Ectodermal cell (in vitro differentiated cells): ENCODE data around the gene AKR1B1.

Source experiments
- H3K27ac ChIP-seq: 2 replicates; pipeline ENCODE4 v1.7.0; 2013; ENCODE audit warnings: mild to moderate bottlenecking, low read depth, low read length; ENCODE audit not compliant: insufficient read depth, poor library complexity, severe bottlenecking
- H3K27me3 ChIP-seq: 2 replicates; pipeline ENCODE4 v1.7.0; 2013; ENCODE audit warnings: mild to moderate bottlenecking, low read length; ENCODE audit not compliant: insufficient read depth, control insufficient read depth, poor library complexity, severe bottlenecking
- H3K36me3 ChIP-seq: one replicate; pipeline ENCODE4 v1.7.0; 2013; ENCODE audit warnings: low read length; ENCODE audit not compliant: control insufficient read depth, insufficient read depth
- H3K4me1 ChIP-seq: one replicate; pipeline ENCODE4 v1.7.0; 2013; ENCODE audit warnings: low read length; ENCODE audit not compliant: control insufficient read depth, insufficient read depth
- H3K4me3 ChIP-seq: 2 replicates; pipeline ENCODE4 v1.7.0; 2013; ENCODE audit warnings: low read depth, low read length, control low read depth; ENCODE audit not compliant: insufficient read depth
- H3K9me3 ChIP-seq: 2 replicates; pipeline ENCODE4 v1.7.0; 2013; ENCODE audit warnings: mild to moderate bottlenecking, low read length, moderate library complexity; ENCODE audit not compliant: control insufficient read depth
- WGBS, 2 experiments: methylation state at CpG; one replicate each; pipeline ENCODE4 v1.1.7; 2013; ENCODE audit warnings: missing lambda C conversion rate in 2 of 2; 5-methylcytosine and 5-hydroxymethylcytosine counted together

The AKR1B1 gene

DNA sequence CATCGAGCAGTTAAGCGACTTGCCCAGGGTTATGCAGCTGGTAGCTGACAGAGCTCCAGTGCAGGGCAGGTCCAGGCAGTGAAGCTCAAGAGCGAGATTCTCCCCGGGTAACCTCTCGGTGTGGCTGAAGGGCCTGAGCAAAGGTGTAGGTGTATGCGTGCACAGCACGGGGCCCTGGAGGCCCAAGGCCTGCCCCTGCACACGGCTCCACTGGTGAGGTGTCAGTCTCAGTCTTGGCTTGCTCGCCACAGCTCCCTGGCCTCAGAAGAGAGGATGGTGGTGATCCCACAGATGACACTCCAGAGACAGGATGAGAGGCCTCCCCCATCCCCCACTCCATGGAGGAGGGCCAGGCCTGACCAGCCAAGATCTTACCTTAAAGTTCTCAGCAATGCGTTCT lies 12.0 kb downstream of the AKR1B1 start:
- Histone ChIP-seq H3K4me1 (no peaks in the 10 kb centered on the region), H3K27ac (no peak overlapping the region), H3K27me3 (no peaks in the 10 kb centered on the region), H3K4me3 (no peak overlapping the region), H3K36me3 (peaks cover 45% of the 10 kb centered on the region), H3K9me3 (no peaks in the 10 kb centered on the region)
- 96 to 97% methylated on average over 10 of the region's 10 CpGs for WGBS, 2 experiments

GRCh38 chr7:134446446-134446845 lies 12.5 kb downstream of the AKR1B1 start:
- Histone ChIP-seq H3K9me3 (no peaks in the 10 kb centered on the region), H3K27ac (no peak overlapping the region), H3K4me1 (no peaks in the 10 kb centered on the region), H3K36me3 (peaks cover 50% of the 10 kb centered on the region), H3K27me3 (no peaks in the 10 kb centered on the region), H3K4me3 (no peak overlapping the region)
- 91 to 96% methylated on average over 8 to 9 of the region's 9 CpGs for WGBS, 2 experiments

GRCh38 chr7:134444961-134445315 lies 14.0 kb downstream of the AKR1B1 start:
- Histone ChIP-seq H3K36me3 (peaks cover 50% of the 10 kb centered on the region), H3K9me3 (no peaks in the 10 kb centered on the region), H3K4me1 (no peaks in the 10 kb centered on the region), H3K27ac (no peak overlapping the region), H3K27me3 (no peaks in the 10 kb centered on the region), H3K4me3 (no peak overlapping the region)
- WGBS, 2 experiments: 93 to 95% methylated on average over 4 of the region's 4 CpGs

GRCh38 chr7:134444198-134444960 lies 14.5 kb downstream of the AKR1B1 start:
- H3K27ac ChIP-seq: no peak overlapping the region
- no peaks in the 10 kb centered on the region for H3K27me3 ChIP-seq
- H3K4me3 ChIP-seq: no peak overlapping the region
- no peaks in the 10 kb centered on the region for H3K4me1 ChIP-seq
- no peaks in the 10 kb centered on the region for H3K9me3 ChIP-seq
- 92% methylated on average over 8 to 9 of the region's 9 CpGs for WGBS, 2 experiments
- H3K36me3 ChIP-seq: peaks cover 50% of the 10 kb centered on the region

- Histone ChIP-seq H3K36me3 (peaks cover 50% of the 10 kb centered on the region), H3K27ac (no peak overlapping the region)
- 95 to 97% methylated on average over 10 of the region's 10 CpGs for WGBS, 2 experiments
Measured at GRCh38 chr7:134443396-134444070, 15.4 kb downstream of the AKR1B1 start.

GRCh38 chr7:134442441-134443220 lies 16.3 kb downstream of the AKR1B1 start:
- H3K36me3 ChIP-seq: peaks cover 46% of the 10 kb centered on the region
- H3K9me3 ChIP-seq: no peaks in the 10 kb centered on the region
- H3K27me3 ChIP-seq: no peaks in the 10 kb centered on the region
- WGBS, 2 experiments: 92 to 94% methylated on average over 9 of the region's 9 CpGs
- H3K4me3 ChIP-seq: no peak overlapping the region
- H3K27ac ChIP-seq: no peak overlapping the region
- H3K4me1 ChIP-seq: no peaks in the 10 kb centered on the region

More at GRCh38 chr7:134443396-134444070, 15.4 kb downstream of the AKR1B1 start:
- no peak overlapping the region for H3K4me3 ChIP-seq
- H3K9me3 ChIP-seq: no peaks in the 10 kb centered on the region
- H3K4me1 ChIP-seq: no peaks in the 10 kb centered on the region
- no peaks in the 10 kb centered on the region for H3K27me3 ChIP-seq

DNA sequence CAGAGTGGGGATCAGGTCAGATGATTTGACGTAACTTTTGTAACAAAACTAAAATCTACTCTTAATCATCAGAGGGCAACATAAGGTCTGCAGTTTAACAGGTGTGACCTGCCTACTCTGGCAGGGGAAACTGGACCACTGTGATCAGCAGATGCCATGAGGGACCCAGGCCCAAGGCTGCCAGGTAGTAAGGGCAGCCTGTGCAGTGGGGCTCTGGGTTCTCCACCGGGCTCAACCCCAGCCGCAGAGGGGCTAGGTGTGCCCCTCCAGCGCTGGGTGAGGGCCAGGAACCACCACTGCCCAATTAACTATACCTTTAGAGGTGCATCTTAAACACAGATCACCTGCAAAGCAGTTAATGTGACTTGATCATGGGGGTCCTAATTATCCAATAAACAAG lies 17.6 kb downstream of the AKR1B1 start:
- no peaks in the 10 kb centered on the region for H3K9me3 ChIP-seq
- 92 to 97% methylated on average over 4 of the region's 4 CpGs for WGBS, 2 experiments
- H3K36me3 ChIP-seq: peaks cover 34% of the 10 kb centered on the region
- no peaks in the 10 kb centered on the region for H3K27me3 ChIP-seq
- no peak overlapping the region for H3K27ac ChIP-seq
- no peak overlapping the region for H3K4me3 ChIP-seq
- no peaks in the 10 kb centered on the region for H3K4me1 ChIP-seq

GRCh38 chr7:134440476-134440875 lies 18.4 kb downstream of the AKR1B1 start:
- Histone ChIP-seq H3K27ac (no peak overlapping the region), H3K27me3 (no peaks in the 10 kb centered on the region), H3K4me3 (no peak overlapping the region), H3K4me1 (no peaks in the 10 kb centered on the region), H3K9me3 (no peaks in the 10 kb centered on the region), H3K36me3 (peaks cover 34% of the 10 kb centered on the region)
- WGBS, 2 experiments: 95 to 96% methylated on average over 4 of the region's 4 CpGs

- Histone ChIP-seq H3K9me3 (no peaks in the 10 kb centered on the region), H3K36me3 (peaks cover 31% of the 10 kb centered on the region), H3K27me3 (no peaks in the 10 kb centered on the region), H3K27ac (no peak overlapping the region), H3K4me1 (no peaks in the 10 kb centered on the region), H3K4me3 (no peak overlapping the region)
- WGBS, 2 experiments: 94 to 95% methylated on average over 8 of the region's 8 CpGs
Measured at GRCh38 chr7:134440067-134440466, 18.8 kb downstream of the AKR1B1 start.

DNA sequence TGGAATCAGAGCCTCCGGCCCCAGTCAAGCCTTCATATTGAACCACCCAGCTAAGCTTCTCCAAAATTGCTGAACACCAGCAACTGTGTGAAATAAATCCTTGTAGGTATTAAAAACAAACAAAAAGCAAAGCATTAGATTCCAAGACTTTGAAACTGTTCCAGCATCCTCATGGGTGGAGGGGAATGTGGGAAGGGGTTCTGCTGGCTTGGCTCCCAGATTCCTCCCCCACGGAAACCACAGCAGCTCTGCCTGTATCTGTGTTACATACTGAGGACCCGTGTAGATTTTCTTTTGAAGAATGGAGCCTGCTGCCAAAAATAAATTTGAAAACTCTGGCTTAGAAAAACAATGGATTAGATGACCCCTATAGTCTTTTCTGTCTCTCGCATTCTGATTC lies 20.0 kb downstream of the AKR1B1 start:
- no peak overlapping the region for H3K27ac ChIP-seq
- no peaks in the 10 kb centered on the region for H3K4me1 ChIP-seq
- peaks cover 20% of the 10 kb centered on the region for H3K36me3 ChIP-seq
- no peak overlapping the region for H3K4me3 ChIP-seq
- 95 to 96% methylated on average over 4 of the region's 4 CpGs for WGBS, 2 experiments
- no peaks in the 10 kb centered on the region for H3K9me3 ChIP-seq
- no peaks in the 10 kb centered on the region for H3K27me3 ChIP-seq
